GM21576 (cell line): Measurements from ENCODE around the gene CTNNBL1.

ENCODE experiments used
- ATAC-seq: cut with Tn5 transposase; IDR thresholded peaks from one replicate; pipeline ENCODE4 v1.9.1; 2021; ENCODE audit warnings: mild to moderate bottlenecking, moderate library complexity; ENCODE audit not compliant: unreplicated experiment

CTNNBL1 gene

GRCh38 chr20:37875460-37876175 is 181.8 kb downstream of the CTNNBL1 start:
- no peak for ATAC-seq

GRCh38 chr20:37876863-37877262 is 183.0 kb downstream of the CTNNBL1 start:
- ATAC-seq = no peak

- no peak for ATAC-seq
These were observed 184.3 kb downstream of the CTNNBL1 start for GRCh38 chr20:37877832-37878772.

GRCh38 chr20:37878835-37879599 is 185.2 kb downstream of the CTNNBL1 start:
- no peak for ATAC-seq

- no peak for ATAC-seq
These were observed 186.0 kb downstream of the CTNNBL1 start for GRCh38 chr20:37879843-37880242.

- ATAC-seq = no peak
These were observed 187.1 kb downstream of the CTNNBL1 start for GRCh38 chr20:37880726-37881591.

- ATAC-seq = no peak
These were observed 187.9 kb downstream of the CTNNBL1 start for GRCh38 chr20:37881601-37882343.

- ATAC-seq = no peak
These were observed 189.3 kb downstream of the CTNNBL1 start for GRCh38 chr20:37882961-37883712.

- ATAC-seq = no peak
These were observed 191.2 kb downstream of the CTNNBL1 start for GRCh38 chr20:37885042-37885441.

GRCh38 chr20:37885593-37886503 is 192.0 kb downstream of the CTNNBL1 start:
- no peak for ATAC-seq

GRCh38 chr20:37886851-37887297 is 193.0 kb downstream of the CTNNBL1 start:
- no peak for ATAC-seq

GRCh38 chr20:37888641-37889040 is 194.8 kb downstream of the CTNNBL1 start:
- ATAC-seq = no peak

GRCh38 chr20:37890108-37890507 is 196.3 kb downstream of the CTNNBL1 start:
- no peak for ATAC-seq

- no peak for ATAC-seq
These were observed 196.8 kb downstream of the CTNNBL1 start for GRCh38 chr20:37890643-37891042.

- no peak for ATAC-seq
These were observed 198.2 kb downstream of the CTNNBL1 start for GRCh38 chr20:37892001-37892400.

- ATAC-seq = no peak
These were observed 199.9 kb downstream of the CTNNBL1 start for GRCh38 chr20:37893566-37894241.

- no peak for ATAC-seq
These were observed 200.6 kb downstream of the CTNNBL1 start for GRCh38 chr20:37894454-37894853.
